Keratinocyte (primary cell): Measurements from ENCODE around the gene HELZ2. TPM values are rescaled to one million over a fixed set of nuclear protein-coding genes. Genes with fewer than 3 reads are reported as not detected.

Experiments used
- DNase-seq: peaks from one replicate; pipeline ENCODE4 v3.0.0-alpha.2; 2011; ENCODE audit warnings: low read depth, missing footprints, low spot score
- FAIRE-seq: peaks from 2 replicates; lab custom pipeline; 2011; peaks lifted over from hg19 to GRCh38; lab: Jason Lieb, UNC
- H2AFZ ChIP-seq: 2 replicates; pipeline ENCODE4 v1.6.0; 2012; ENCODE audit warnings: low read length, control low read depth, inconsistent platforms; ENCODE audit not compliant: control insufficient read depth
- H3K27ac ChIP-seq: 2 replicates; pipeline ENCODE4 v1.5.1; 2011; ENCODE audit warnings: low read length; ENCODE audit not compliant: control insufficient read depth, insufficient read depth
- H3K27me3 ChIP-seq: 3 replicates; pipeline ENCODE4 v1.6.0; 2011; ENCODE audit warnings: low read length; ENCODE audit not compliant: control insufficient read depth, insufficient read depth; ENCODE audit errors: extremely low read depth
- H3K36me3 ChIP-seq, 2 experiments: 2 replicates in 1 of 2; 3 replicates in 1 of 2; pipeline ENCODE4 v1.5.1; 2011; ENCODE audit warnings: low read length in 2 of 2, mild to moderate bottlenecking in 1 of 2; ENCODE audit not compliant: control insufficient read depth in 2 of 2, insufficient read depth in 2 of 2; ENCODE audit errors: extremely low read depth in 1 of 2
- H3K4me1 ChIP-seq: 3 replicates; pipeline ENCODE4 v1.5.1; 2011; ENCODE audit warnings: low read length; ENCODE audit not compliant: control insufficient read depth, insufficient read depth; ENCODE audit errors: extremely low read depth
- H3K4me2 ChIP-seq: 3 replicates; pipeline ENCODE4 v1.6.0; 2011; ENCODE audit warnings: low read depth, low read length; ENCODE audit not compliant: control insufficient read depth, insufficient read depth; ENCODE audit errors: extremely low read depth
- H3K4me3 ChIP-seq, 3 experiments: fragments of 200-600 bp in 1 of 3; sonication (generic) in 1 of 3; 2 replicates in 2 of 3; 3 replicates in 1 of 3; pipeline ENCODE4 v1.5.1; 2011 to 2016; ENCODE audit warnings: low read length in 3 of 3, mild to moderate bottlenecking in 3 of 3, control low read depth in 2 of 3, inconsistent platforms in 1 of 3, low read depth in 1 of 3, mixed read lengths in 1 of 3, mixed run types in 1 of 3, moderate library complexity in 1 of 3; ENCODE audit not compliant: control insufficient read depth in 2 of 3, insufficient read depth in 2 of 3; ENCODE audit errors: extremely low read depth in 1 of 3
- H3K79me2 ChIP-seq: 2 replicates; pipeline ENCODE4 v1.6.0; 2012; ENCODE audit warnings: low read length; ENCODE audit not compliant: control insufficient read depth, insufficient read depth
- H3K9ac ChIP-seq: 3 replicates; pipeline ENCODE4 v1.6.0; 2011; ENCODE audit warnings: low read length; ENCODE audit not compliant: control insufficient read depth, insufficient read depth; ENCODE audit errors: extremely low read depth
- H3K9me1 ChIP-seq: 3 replicates; pipeline ENCODE4 v1.6.0; 2011; ENCODE audit warnings: low read length; ENCODE audit not compliant: control insufficient read depth, insufficient read depth; ENCODE audit errors: extremely low read depth
- H3K9me3 ChIP-seq: 2 replicates; pipeline ENCODE4 v1.5.1; 2012; ENCODE audit warnings: low read depth, low read length; ENCODE audit not compliant: control insufficient read depth
- H4K20me1 ChIP-seq: 3 replicates; pipeline ENCODE4 v1.6.0; 2011; ENCODE audit warnings: low read length; ENCODE audit not compliant: control insufficient read depth, insufficient read depth; ENCODE audit errors: extremely low read depth
- EZH2 ChIP-seq: IDR thresholded peaks from one replicate; pipeline ENCODE4 v1.6.1; 2012; ENCODE audit warnings: inconsistent platforms, mild to moderate bottlenecking, low read length, moderate library complexity
- dilution Hi-C: fragments of 300-500 bp; cut with MboI; formaldehyde crosslinking; loops from one replicate; pipeline ENCODE4 v1.7.0; 2020; ENCODE audit warnings: low sequenced_read_pairs; ENCODE audit not compliant: extremely low pct_ligation_motif_present
- polyA plus RNA-seq, 5 experiments: library from polyadenylated mRNA; depleted of rRNA in 3 of 5; stranded (reverse) in 3 of 5; stranded (forward) in 1 of 5; unstranded in 1 of 5; fragments of >200 nt; gene quantifications; 1 replicate in 1 of 5; 2 replicates in 3 of 5; 3 replicates in 1 of 5; pipeline versions ENCODE4 v1.2.1 to v1.2.3, GENCODE V29; 2011 to 2012; ENCODE audit warnings: missing spikeins in 2 of 5, low read depth in 1 of 5, low replicate concordance in 1 of 5
- TF ChIP-seq, protein P1 (sequence below), 3 experiments: IDR thresholded peaks in 1 of 3; conservative IDR thresholded peaks in 1 of 3; optimal IDR thresholded peaks in 1 of 3; 2 replicates in 2 of 3; 3 replicates in 1 of 3; pipeline versions ENCODE3 to v1.5.1; 2011; ENCODE audit warnings: low read length in 3 of 3, mild to moderate bottlenecking in 3 of 3, moderate library complexity in 2 of 3, control low read depth in 1 of 3, inconsistent platforms in 1 of 3; ENCODE audit not compliant: insufficient read depth in 2 of 3; ENCODE audit errors: extremely low read depth in 1 of 3

Gene HELZ2
- polyA plus RNA-seq, 1 donor (not counting 4 experiments of a cell fraction or from before 2014, with no cell fraction given) = 14.8 TPM

DNA sequence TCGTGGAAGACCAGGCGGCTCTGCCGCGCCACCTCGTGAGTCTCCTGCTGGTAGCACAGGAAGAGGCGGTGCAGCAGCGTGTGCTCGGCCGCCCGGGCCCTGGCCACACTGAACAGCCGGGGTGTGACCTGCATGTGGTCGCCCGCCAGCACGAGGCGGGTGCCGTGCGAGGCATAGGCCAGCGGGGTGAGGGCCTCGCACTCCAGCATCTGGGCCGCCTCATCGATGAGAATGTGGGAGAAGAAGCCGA is 7.0 kb downstream of the HELZ2 start:
- Histone ChIP-seq H2AFZ (no peak overlapping the region), H3K9ac (no peak overlapping the region), H3K79me2 (peaks cover 12% of the 10 kb centered on the region), H3K9me3 (no peaks in the 10 kb centered on the region), H3K4me3 (no peak overlapping the region), H3K36me3 (peaks cover 7 to 39% of the 10 kb centered on the region in 2 experiments), H3K4me2 (no peak overlapping the region), H4K20me1 (peaks cover 8% of the 10 kb centered on the region), H3K4me1 (no peaks in the 10 kb centered on the region), H3K27me3 (no peaks in the 10 kb centered on the region), H3K9me1 (no peaks in the 10 kb centered on the region), H3K27ac (no peak overlapping the region)
- TF ChIP-seq, protein P1, sequence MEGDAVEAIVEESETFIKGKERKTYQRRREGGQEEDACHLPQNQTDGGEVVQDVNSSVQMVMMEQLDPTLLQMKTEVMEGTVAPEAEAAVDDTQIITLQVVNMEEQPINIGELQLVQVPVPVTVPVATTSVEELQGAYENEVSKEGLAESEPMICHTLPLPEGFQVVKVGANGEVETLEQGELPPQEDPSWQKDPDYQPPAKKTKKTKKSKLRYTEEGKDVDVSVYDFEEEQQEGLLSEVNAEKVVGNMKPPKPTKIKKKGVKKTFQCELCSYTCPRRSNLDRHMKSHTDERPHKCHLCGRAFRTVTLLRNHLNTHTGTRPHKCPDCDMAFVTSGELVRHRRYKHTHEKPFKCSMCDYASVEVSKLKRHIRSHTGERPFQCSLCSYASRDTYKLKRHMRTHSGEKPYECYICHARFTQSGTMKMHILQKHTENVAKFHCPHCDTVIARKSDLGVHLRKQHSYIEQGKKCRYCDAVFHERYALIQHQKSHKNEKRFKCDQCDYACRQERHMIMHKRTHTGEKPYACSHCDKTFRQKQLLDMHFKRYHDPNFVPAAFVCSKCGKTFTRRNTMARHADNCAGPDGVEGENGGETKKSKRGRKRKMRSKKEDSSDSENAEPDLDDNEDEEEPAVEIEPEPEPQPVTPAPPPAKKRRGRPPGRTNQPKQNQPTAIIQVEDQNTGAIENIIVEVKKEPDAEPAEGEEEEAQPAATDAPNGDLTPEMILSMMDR (optimal IDR thresholded peaks at IDR 0.05 in 1 of 3, IDR thresholded peaks at IDR 0.05 in 1 of 3, conservative IDR thresholded peaks at IDR 0.05 in 1 of 3; ENCODE audit: extremely low read depth in 1 of 3, insufficient read depth in 2 of 3, low read length in 3 of 3) = no peak
- no peak for TF ChIP-seq EZH2
- DNase-seq (no peak), FAIRE-seq (no peak)
- dilution Hi-C loops = no loop called here

DNA sequence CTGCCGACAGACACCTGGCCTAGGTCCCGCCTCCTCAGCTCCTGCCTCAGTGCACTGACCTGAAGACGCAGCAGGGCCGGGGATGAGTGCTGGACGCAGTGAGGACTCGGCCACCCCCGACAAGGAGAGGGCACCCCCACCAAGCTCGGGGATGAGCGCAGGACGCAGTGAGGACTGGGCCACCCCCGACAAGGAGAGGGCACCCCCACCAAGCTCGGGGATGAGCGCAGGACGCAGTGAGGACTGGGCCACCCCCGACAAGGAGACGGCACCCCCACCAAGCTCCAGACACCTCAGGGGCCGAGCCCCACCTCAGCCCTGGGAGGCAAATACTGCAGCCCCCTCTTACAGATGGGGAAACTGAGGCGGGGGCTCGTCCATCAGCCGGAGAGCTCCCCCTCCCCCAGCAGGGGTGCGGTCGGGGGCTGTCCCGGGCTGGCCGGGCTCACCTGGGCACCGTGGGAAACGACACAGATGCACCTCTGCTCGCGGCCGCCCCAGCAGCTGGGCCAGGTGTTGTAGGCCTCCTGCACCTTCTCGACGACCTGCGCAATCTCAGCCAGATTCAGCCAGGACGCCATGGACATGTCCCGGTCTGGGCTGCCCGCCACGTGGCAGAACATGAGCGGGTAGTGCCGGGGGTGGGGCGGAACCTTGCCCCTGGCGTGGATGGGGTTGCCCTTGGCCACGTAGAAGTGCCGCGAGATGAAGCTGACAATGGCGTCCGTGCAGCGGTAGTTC is 7.5 kb downstream of the HELZ2 start:
- peaks cover 8 to 39% of the 10 kb centered on the region in 2 experiments for H3K36me3 ChIP-seq

More for the DNA sequence above, 7.5 kb downstream of the HELZ2 start:
- dilution Hi-C loops = no loop called here
- Histone ChIP-seq H3K9me1 (no peaks in the 10 kb centered on the region), H3K4me1 (no peaks in the 10 kb centered on the region), H2AFZ (no peak overlapping the region), H3K4me2 (no peak overlapping the region), H3K79me2 (peaks cover 12% of the 10 kb centered on the region), H3K27me3 (no peaks in the 10 kb centered on the region), H3K4me3 (no peak overlapping the region), H3K27ac (no peak overlapping the region), H4K20me1 (peaks cover 8% of the 10 kb centered on the region), H3K9ac (no peak overlapping the region), H3K9me3 (no peaks in the 10 kb centered on the region)
- TF ChIP-seq, protein P1 (optimal IDR thresholded peaks at IDR 0.05 in 1 of 3, IDR thresholded peaks at IDR 0.05 in 1 of 3, conservative IDR thresholded peaks at IDR 0.05 in 1 of 3; ENCODE audit: extremely low read depth in 1 of 3, insufficient read depth in 2 of 3, low read length in 3 of 3) = no peak
- no peak for TF ChIP-seq EZH2
- no peak for FAIRE-seq
- no peak for DNase-seq
